ENCODE results near the gene GABARAPL2. TPM values are rescaled to one million over a fixed set of nuclear protein-coding genes. Genes with fewer than 3 reads are reported as not detected.
"Not testable (repeated sequence)": the region's sequence is repeated elsewhere in the genome, so short reads cannot be mapped to it uniquely, and the experiment has no call there.

The GABARAPL2 gene
- total RNA-seq, 2 donors from 2014 or later: 35.9 to 66.2 TPM

- intact Hi-C loops (cut with DNase I): no loop called here
- no peak overlapping the region for H3K27ac ChIP-seq
- WGBS, 2 donors: 73 to 79% methylated on average over 10 to 19 of the region's 19 CpGs
- ATAC-seq (no peak), DNase-seq (no peak)
- TF ChIP-seq POLR2A (IDR thresholded peaks at IDR 0.05) (no peak), CTCF (IDR thresholded peaks at IDR 0.05) (no peak)
- H3K9me3 ChIP-seq: no peaks in the 10 kb centered on the region
- no peaks in the 10 kb centered on the region for H3K4me1 ChIP-seq
- no peak overlapping the region for H3K4me3 ChIP-seq
- H3K27me3 ChIP-seq: no peaks in the 10 kb centered on the region
- no peaks in the 10 kb centered on the region for H3K36me3 ChIP-seq (replicated peaks in 1 of 2; ENCODE audit: insufficient read depth in 1 of 2, low read depth in 2 of 2)
Observed at GRCh38 chr16:75534560-75535205, 31.5 kb upstream of the GABARAPL2 start.

GRCh38 chr16:75535211-75535843, 30.9 kb upstream of the GABARAPL2 start:
- intact Hi-C loops (cut with DNase I): no loop called here
- TF ChIP-seq POLR2A (IDR thresholded peaks at IDR 0.05) (no peak), CTCF (IDR thresholded peaks at IDR 0.05) (no peak)
- no peaks in the 10 kb centered on the region for H3K4me1 ChIP-seq
- WGBS, 2 donors: 66 to 83% methylated on average over 4 to 34 of the region's 34 CpGs
- no peaks in the 10 kb centered on the region for H3K36me3 ChIP-seq (replicated peaks in 1 of 2; ENCODE audit: insufficient read depth in 1 of 2, low read depth in 2 of 2)
- ATAC-seq (no peak), DNase-seq (no peak)
- H3K9me3 ChIP-seq: no peaks in the 10 kb centered on the region
- H3K4me3 ChIP-seq: no peak overlapping the region
- H3K27ac ChIP-seq: no peak overlapping the region
- no peaks in the 10 kb centered on the region for H3K27me3 ChIP-seq

GRCh38 chr16:75535901-75536300, 30.3 kb upstream of the GABARAPL2 start, which contains the start of gene CHST5:
TSS of gene CHST5 (minus strand) at chr16:75536108. CDS start at chr16:75530384, 5,724 bp downstream.
- ATAC-seq (no peak), DNase-seq (no peak)
- 77 to 85% methylated on average over 5 to 7 of the region's 7 CpGs for WGBS, 2 donors
- intact Hi-C loops (cut with DNase I): no loop called here
- Histone ChIP-seq H3K9me3 (no peaks in the 10 kb centered on the region), H3K4me3 (no peak within 1 kb of the TSS), H3K27ac (no peak within 1 kb of the TSS), H3K36me3 (replicated peaks in 1 of 2; ENCODE audit: insufficient read depth in 1 of 2, low read depth in 2 of 2) (no peaks in the 10 kb centered on the region), H3K27me3 (no peaks in the 10 kb centered on the region), H3K4me1 (no peaks in the 10 kb centered on the region)
- TF ChIP-seq CTCF (IDR thresholded peaks at IDR 0.05) (no peak), POLR2A (IDR thresholded peaks at IDR 0.05) (no peak)

GRCh38 chr16:75537776-75538175, 28.4 kb upstream of the GABARAPL2 start:
- ATAC-seq (no peak), DNase-seq (no peak)
- no peaks in the 10 kb centered on the region for H3K9me3 ChIP-seq
- H3K4me3 ChIP-seq: no peak overlapping the region
- no peaks in the 10 kb centered on the region for H3K36me3 ChIP-seq (replicated peaks in 1 of 2; ENCODE audit: insufficient read depth in 1 of 2, low read depth in 2 of 2)
- H3K27me3 ChIP-seq: no peaks in the 10 kb centered on the region
- intact Hi-C loops (cut with DNase I): no loop called here
- no peaks in the 10 kb centered on the region for H3K4me1 ChIP-seq
- H3K27ac ChIP-seq: no peak overlapping the region
- 78 to 84% methylated on average over 4 of the region's 4 CpGs for WGBS, 2 donors
- TF ChIP-seq CTCF (IDR thresholded peaks at IDR 0.05) (no peak), POLR2A (IDR thresholded peaks at IDR 0.05) (no peak)

GRCh38 chr16:75538882-75539565, 27.2 kb upstream of the GABARAPL2 start:
- H3K27ac ChIP-seq; H3K9me3 ChIP-seq; intact Hi-C loops (cut with DNase I); H3K27me3 ChIP-seq; H3K4me1 ChIP-seq; ATAC-seq; H3K36me3 ChIP-seq (replicated peaks in 1 of 2; ENCODE audit: insufficient read depth in 1 of 2, low read depth in 2 of 2); H3K4me3 ChIP-seq; DNase-seq: not testable (repeated sequence)
- 56 to 88% methylated on average over 5 to 7 of the region's 10 CpGs for WGBS, 2 donors

Measured in body of pancreas (tissue), 4 donors.